Osteoblast (primary cell): Measurements from ENCODE around the gene ZNF823. TPM values are rescaled to one million over a fixed set of nuclear protein-coding genes. Genes with fewer than 3 reads are reported as not detected.

Experiments used
- DNase-seq: peaks from one replicate; pipeline ENCODE4 v3.0.0; 2011; ENCODE audit warnings: low spot score, mixed read lengths; ENCODE audit not compliant: insufficient read length; ENCODE audit errors: missing footprints
- H2AFZ ChIP-seq: 2 replicates; pipeline ENCODE4 v1.6.0; 2011; ENCODE audit warnings: mild to moderate bottlenecking, low read length
- H3K27ac ChIP-seq: 2 replicates; pipeline ENCODE4 v1.5.1; 2011; ENCODE audit warnings: mild to moderate bottlenecking, low read depth, low read length, moderate library complexity
- H3K27me3 ChIP-seq: 2 replicates; pipeline ENCODE4 v1.6.0; 2012; ENCODE audit warnings: mild to moderate bottlenecking, control low read depth, inconsistent platforms, low read length, moderate library complexity; ENCODE audit not compliant: insufficient read depth
- H3K36me3 ChIP-seq: 2 replicates; pipeline ENCODE4 v1.5.1; 2011; ENCODE audit warnings: mild to moderate bottlenecking, low read length, control low read depth, moderate library complexity; ENCODE audit not compliant: insufficient read depth
- H3K4me1 ChIP-seq: 2 replicates; pipeline ENCODE4 v1.5.1; 2011; ENCODE audit warnings: mild to moderate bottlenecking, low read length, control low read depth, moderate library complexity; ENCODE audit not compliant: insufficient read depth
- H3K4me2 ChIP-seq: 2 replicates; pipeline ENCODE4 v1.6.0; 2011; ENCODE audit warnings: mild to moderate bottlenecking, low read length; ENCODE audit not compliant: insufficient read depth
- H3K4me3 ChIP-seq: fragments of 200-600 bp; sonication (generic); 3 replicates; pipeline ENCODE4 v1.5.1; 2012; ENCODE audit warnings: mild to moderate bottlenecking, low read length, inconsistent platforms; ENCODE audit not compliant: insufficient read depth
- H3K79me2 ChIP-seq: 2 replicates; pipeline ENCODE4 v1.6.0; 2012; ENCODE audit warnings: mild to moderate bottlenecking, low read length, control low read depth, inconsistent platforms; ENCODE audit not compliant: insufficient read depth
- H3K9me3 ChIP-seq: 2 replicates; pipeline ENCODE4 v1.5.1; 2011; ENCODE audit warnings: low read depth, low read length, control low read depth
- H4K20me1 ChIP-seq: 2 replicates; pipeline ENCODE4 v1.6.0; 2012; ENCODE audit warnings: mild to moderate bottlenecking, low read length, control low read depth; ENCODE audit not compliant: insufficient read depth
- CTCF ChIP-seq: IDR thresholded peaks from 2 replicates; pipeline ENCODE4 v1.5.1; 2011; ENCODE audit warnings: mild to moderate bottlenecking, low read depth, low read length, moderate library complexity; ENCODE audit errors: extremely low read depth
- total RNA-seq: library from RNA; depleted of rRNA; stranded (reverse); fragments of >200 nt; gene quantifications from 2 replicates; pipeline ENCODE4 v1.2.3, GENCODE V29; 2012

Gene ZNF823
- total RNA-seq, 1 donor: 6.2 TPM

DNA sequence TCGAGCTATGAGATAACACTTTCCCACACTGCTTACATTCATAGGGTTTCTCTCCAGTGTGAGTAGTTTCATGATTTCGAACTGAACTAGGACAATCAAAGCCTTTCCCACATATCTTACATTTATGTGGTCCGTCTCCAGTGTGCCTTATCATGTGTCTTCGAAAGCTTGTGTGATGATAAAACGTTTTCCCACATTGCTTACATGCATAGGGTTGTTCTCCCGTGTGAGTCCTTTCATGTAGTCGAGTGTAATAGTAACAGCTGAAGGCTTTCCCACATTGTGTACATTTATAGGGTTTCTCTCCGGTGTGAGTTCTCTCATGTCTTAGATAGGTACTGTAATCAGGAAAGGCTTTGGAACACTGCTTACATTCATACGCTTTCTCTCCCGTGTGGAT, 16.3 kb downstream of the ZNF823 start:
- peaks cover 51% of the 10 kb centered on the region for H3K9me3 ChIP-seq
- no peak for DNase-seq
- H3K4me1 ChIP-seq: no peaks in the 10 kb centered on the region
- no peak overlapping the region for H3K4me2 ChIP-seq
- TF ChIP-seq CTCF: no peak
- peaks cover 5% of the 10 kb centered on the region for H3K79me2 ChIP-seq
- H4K20me1 ChIP-seq: no peaks in the 10 kb centered on the region
- H3K4me3 ChIP-seq: no peak overlapping the region
- H3K27ac ChIP-seq: no peak overlapping the region
- no peaks in the 10 kb centered on the region for H3K27me3 ChIP-seq
- peaks cover 44% of the 10 kb centered on the region for H3K36me3 ChIP-seq
- H2AFZ ChIP-seq: no peak overlapping the region

- Histone ChIP-seq H3K4me3 (no peak overlapping the region), H3K36me3 (peaks cover 44% of the 10 kb centered on the region), H3K27ac (no peak overlapping the region), H3K9me3 (peaks cover 51% of the 10 kb centered on the region), H3K79me2 (peaks cover 4% of the 10 kb centered on the region), H3K27me3 (no peaks in the 10 kb centered on the region), H4K20me1 (no peaks in the 10 kb centered on the region), H3K4me1 (no peaks in the 10 kb centered on the region), H3K4me2 (no peak overlapping the region), H2AFZ (no peak overlapping the region)
- TF ChIP-seq CTCF: no peak
- no peak for DNase-seq
Measured at GRCh38 chr19:11721681-11722080, 17.1 kb downstream of the ZNF823 start.

DNA sequence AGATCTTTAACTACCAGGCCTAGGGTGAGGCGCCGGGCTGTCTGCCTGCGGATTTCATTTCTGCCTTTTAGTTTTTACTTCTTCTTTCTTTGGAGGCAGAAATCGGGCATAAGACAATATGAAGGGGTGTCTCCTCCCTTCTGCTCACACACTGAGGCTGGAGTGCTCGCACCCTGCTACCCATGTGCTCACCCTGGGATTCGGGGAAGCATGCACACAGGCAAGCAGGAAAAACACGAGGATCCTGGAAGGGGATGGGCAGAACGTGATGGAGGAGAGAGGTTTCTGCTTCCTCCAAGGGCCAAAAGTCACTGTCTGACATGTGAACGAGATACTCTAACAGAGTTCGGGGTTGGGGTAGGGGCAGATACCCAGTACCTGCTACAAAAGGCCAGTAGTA, 28.4 kb downstream of the ZNF823 start:
- DNase-seq: no peak
- H3K27me3 ChIP-seq: no peaks in the 10 kb centered on the region
- no peaks in the 10 kb centered on the region for H3K79me2 ChIP-seq
- H3K36me3 ChIP-seq: no peaks in the 10 kb centered on the region
- H4K20me1 ChIP-seq: no peaks in the 10 kb centered on the region
- H3K4me3 ChIP-seq: no peak overlapping the region
- no peak for TF ChIP-seq CTCF
- H3K4me1 ChIP-seq: no peaks in the 10 kb centered on the region
- H2AFZ ChIP-seq: no peak overlapping the region
- H3K9me3 ChIP-seq: no peaks in the 10 kb centered on the region
- no peak overlapping the region for H3K4me2 ChIP-seq
- H3K27ac ChIP-seq: no peak overlapping the region

DNA sequence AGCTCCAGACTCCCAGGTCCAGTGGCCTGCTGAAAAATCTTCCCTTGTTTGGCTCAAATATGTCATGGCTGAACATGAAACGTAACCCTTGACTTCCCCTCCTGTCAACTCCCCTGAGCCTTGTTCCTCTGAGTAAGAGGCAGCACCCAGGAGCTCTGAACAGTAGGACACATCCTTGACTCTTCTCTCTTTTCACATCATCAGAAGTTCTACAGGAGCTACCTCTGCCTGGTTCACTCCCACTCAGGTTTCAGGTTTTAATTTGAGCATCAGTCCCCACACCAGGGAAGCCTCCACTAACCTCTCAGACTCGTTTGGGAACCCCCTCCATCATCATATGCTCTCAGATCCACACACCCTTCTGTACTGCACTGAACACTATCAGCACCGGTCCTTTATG, 30.3 kb downstream of the ZNF823 start:
- Histone ChIP-seq H3K27me3 (no peaks in the 10 kb centered on the region), H4K20me1 (no peaks in the 10 kb centered on the region), H3K9me3 (no peaks in the 10 kb centered on the region), H3K27ac (no peak overlapping the region), H2AFZ (no peak overlapping the region), H3K79me2 (no peaks in the 10 kb centered on the region), H3K4me3 (no peak overlapping the region), H3K4me2 (no peak overlapping the region), H3K4me1 (no peaks in the 10 kb centered on the region), H3K36me3 (no peaks in the 10 kb centered on the region)
- no peak for DNase-seq
- TF ChIP-seq CTCF: no peak
